Measurements from ENCODE around the gene SDC1. TPM values are rescaled to one million over a fixed set of nuclear protein-coding genes. Genes with fewer than 3 reads are reported as not detected.
A peak's percentile ranks its signal among the peaks of the same experiment; 100 is the strongest.

Gene SDC1
- total and polyA plus RNA-seq, 2 of the 8 experiments (the other 6 are each of a cell fraction or from before 2014, with no cell fraction given): 45.3 to 73.3 TPM

DNA sequence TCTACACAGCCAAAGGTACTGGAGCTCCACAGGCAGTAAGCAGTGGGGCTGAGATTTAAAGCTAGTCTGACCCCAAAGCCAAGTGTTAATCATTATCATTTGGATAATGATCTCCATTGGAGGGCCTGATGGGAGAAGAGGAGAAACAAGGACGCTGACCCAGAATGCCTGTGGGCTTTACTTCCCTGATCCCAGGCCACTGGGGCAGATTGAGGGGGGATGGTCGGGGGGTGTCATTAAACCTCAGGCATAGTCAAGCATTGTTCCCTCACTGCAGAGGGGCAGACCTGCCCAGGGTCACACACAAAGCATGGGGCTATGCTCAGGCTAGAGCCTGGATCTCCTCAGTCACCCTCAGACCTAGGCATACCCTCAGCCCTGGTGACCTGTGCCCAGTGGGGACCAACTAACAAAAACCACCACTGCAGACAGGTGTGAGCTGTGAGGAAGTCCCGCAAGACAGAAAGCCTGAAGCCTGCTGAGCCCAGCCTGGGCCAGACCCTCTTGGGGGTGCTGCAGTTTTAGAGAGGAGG, 53.4 kb downstream of the SDC1 start:
- H3K9me3 ChIP-seq (ENCODE audit: insufficient read depth in 2 of 2, low read depth in 1 of 2, low read length in 1 of 2): no peaks in the 10 kb centered on the region
- FAIRE-seq (no peak), DNase-seq (ENCODE audit: low read depth in 1 of 2, low spot score in 2 of 2) (no peak)
- no peak overlapping the region for H2AK5ac ChIP-seq (ENCODE audit: low read depth, low read length)
- no peak overlapping the region for H4K5ac ChIP-seq (ENCODE audit: insufficient read length, low read depth, low read length)
- ChIA-PET POLR2A (ENCODE audit: partially characterized antibody) (interaction anchor here (1.7 kb wide), 1 partner anchor 65 kb away, joined by 3 read pairs; no protein-coding TSS in a partner anchor), CTCF (ENCODE audit: partially characterized antibody) (interaction anchor here (1.2 to 2.4 kb wide), 7 partner anchors 19 to 156 kb away, joined by 3 to 11 read pairs (median 4); no protein-coding TSS in a partner anchor)
- H3K56ac ChIP-seq (replicated peaks; ENCODE audit: insufficient read length, low read depth, low read length): no peak overlapping the region
- H2BK5ac ChIP-seq (ENCODE audit: low read depth, low read length): no peak overlapping the region
- H3K23ac ChIP-seq (ENCODE audit: insufficient read length): no peak overlapping the region
- no peak overlapping the region for H3K4ac ChIP-seq (replicated peaks; ENCODE audit: insufficient read length, low read depth, low read length)
- H3K27me3 ChIP-seq (replicated peaks in 1 of 4; ENCODE audit: control insufficient read depth in 3 of 4, extremely low read depth in 1 of 4, insufficient read depth in 3 of 4, low read length in 3 of 4): no peaks in the 10 kb centered on the region
- 76% methylated on average over 3 of the region's 3 CpGs; no CpG with 5 or more reads in 1 of the 2 experiments for WGBS, 2 experiments (ENCODE audit: extremely low coverage in 1 of 2, insufficient coverage in 1 of 2, insufficient read length in 1 of 2, insufficient replicate concordance in 2 of 2, low coverage in 1 of 2, low lambda C conversion rate in 2 of 2, missing lambda C conversion rate in 1 of 2)
- H3K4me2 ChIP-seq (ENCODE audit: insufficient read depth in 1 of 2, low read depth in 2 of 2, low read length in 2 of 2): no peak overlapping the region
- no peaks in the 10 kb centered on the region for H3K79me1 ChIP-seq (ENCODE audit: low read depth, low read length)
- H3K23me2 ChIP-seq (ENCODE audit: low read depth, low read length): no peaks in the 10 kb centered on the region
- H3K4me1 ChIP-seq (replicated peaks in 1 of 4; ENCODE audit: control insufficient read depth in 3 of 4, insufficient read depth in 4 of 4, low read length in 3 of 4): peaks cover 0 to 15% (median 3%) of the 10 kb centered on the region in 4 experiments; a peak in 3 of 7 replicates
- no peak overlapping the region for H2BK120ac ChIP-seq (replicated peaks; ENCODE audit: low read depth, low read length)
- H3K79me2 ChIP-seq (ENCODE audit: control insufficient read depth in 1 of 2, insufficient read depth in 2 of 2, low read length in 2 of 2): no peaks in the 10 kb centered on the region
- H4K20me1 ChIP-seq (replicated peaks in 1 of 2; ENCODE audit: control insufficient read depth in 1 of 2, insufficient read depth in 2 of 2, low read length in 2 of 2): no peaks in the 10 kb centered on the region
- H3K4me3 ChIP-seq (ENCODE audit: extremely low read depth in 1 of 4, insufficient read depth in 2 of 4, low read depth in 3 of 4, low read length in 4 of 4): no peak overlapping the region
- H3K18ac ChIP-seq (ENCODE audit: extremely low read depth, low read length): 0 out of 2 replicates have a peak overlapping the region, but pooled peaks have one; percentile 1
- H3K27ac ChIP-seq (ENCODE audit: low read depth, low read length): no peak overlapping the region
- H3K9ac ChIP-seq (replicated peaks in 1 of 4; ENCODE audit: extremely low read depth in 1 of 4, low read depth in 3 of 4, low read length in 3 of 4): no peak overlapping the region
- no peaks in the 10 kb centered on the region for H3K36me3 ChIP-seq (ENCODE audit: control insufficient read depth in 2 of 4, insufficient read depth in 4 of 4, low read length in 3 of 4)
- H4K8ac ChIP-seq (ENCODE audit: extremely low read depth, insufficient read depth, low read length): no peak overlapping the region; the same call in 1 of the 2 replicates
- no peak overlapping the region for H3K14ac ChIP-seq (ENCODE audit: insufficient read length)
- no peak overlapping the region for H2BK12ac ChIP-seq (ENCODE audit: low read depth, low read length)
- 0 out of 2 replicates have a peak overlapping the region, but pooled peaks have one; percentile 34 for H2BK20ac ChIP-seq (ENCODE audit: low read length)
- no peak overlapping the region for H4K91ac ChIP-seq (replicated peaks; ENCODE audit: insufficient read length, low read length)
- no peak overlapping the region; the same call in 1 of the 2 replicates for H2AFZ ChIP-seq (ENCODE audit: low read length)
- no peak overlapping the region for H2BK15ac ChIP-seq (ENCODE audit: low read length)
- TF ChIP-seq RFX5 (IDR thresholded peaks at IDR 0.05; ENCODE audit: borderline replicate concordance, low read depth, low read length) (no peak), TAF7 (optimal IDR thresholded peaks at IDR 0.05; ENCODE audit: borderline replicate concordance, low read depth, low read length) (no peak), SP1 (IDR thresholded peaks at IDR 0.05; ENCODE audit: low read depth, low read length) (no peak), HDAC6 (IDR thresholded peaks at IDR 0.05; ENCODE audit: low read depth, low read length) (no peak), MAFK (IDR thresholded peaks at IDR 0.05; ENCODE audit: low read depth, low read length) (no peak), CREB1 (IDR thresholded peaks at IDR 0.05) (no peak), TEAD4 (IDR thresholded peaks at IDR 0.05; ENCODE audit: low read depth, low read length) (no peak), JUN (IDR thresholded peaks at IDR 0.05; ENCODE audit: low read depth, low read length) (no peak)
